CD4-positive, alpha-beta T cell (primary cell): ENCODE data around the gene ATG12. TPM values are rescaled to one million over a fixed set of nuclear protein-coding genes. Genes with fewer than 3 reads are reported as not detected.

ENCODE experiments used
- ATAC-seq: fragments of 200-7000 bp; cut with Tn5 transposase; one replicate; pipeline ENCODE4 v1.10.0; 2022; ENCODE audit warnings: mild to moderate bottlenecking; ENCODE audit not compliant: poor library complexity
- CTCF ChIA-PET: fragments of 350-600 bp; sonication (Branson Sonifier 250); formaldehyde crosslinking; loops from one replicate; lab custom pipeline; 2021; ENCODE audit warnings: antibody characterized with exemption, inconsistent platforms; lab: Charles Lee
- POLR2A ChIA-PET: fragments of 350-600 bp; sonication (Branson Sonifier 250); formaldehyde crosslinking; loops from one replicate; lab custom pipeline; 2021; ENCODE audit warnings: antibody characterized with exemption, inconsistent platforms; lab: Charles Lee
- DNase-seq, 14 experiments: peaks; one replicate each; pipeline ENCODE4 v3.0.0-alpha.2; 2013 to 2020; ENCODE audit warnings: mixed read lengths in 2 of 14
- H3K27ac ChIP-seq, 2 donors: one replicate each; pipeline versions ENCODE4 v1.5.1 to v1.7.0; 2013; ENCODE audit warnings: low read length in 2 of 2, low read depth in 1 of 2, mild to moderate bottlenecking in 1 of 2
- H3K27me3 ChIP-seq, 2 experiments: 1 replicate in 1 of 2; 2 replicates in 1 of 2; pipeline versions ENCODE4 v1.6.1 to v1.7.0; 2013; ENCODE audit warnings: low read length in 2 of 2, control low read depth in 1 of 2, mild to moderate bottlenecking in 1 of 2, moderate library complexity in 1 of 2; ENCODE audit not compliant: insufficient read depth in 2 of 2, control insufficient read depth in 1 of 2
- H3K36me3 ChIP-seq: one replicate; pipeline ENCODE4 v1.6.1; 2013; ENCODE audit warnings: low read length, control low read depth; ENCODE audit not compliant: insufficient read depth
- H3K4me1 ChIP-seq: one replicate; pipeline ENCODE4 v1.6.1; 2013; ENCODE audit warnings: low read length, control low read depth; ENCODE audit not compliant: insufficient read depth
- H3K4me3 ChIP-seq: one replicate; pipeline ENCODE4 v1.5.1; 2013; ENCODE audit warnings: mild to moderate bottlenecking, low read length, moderate library complexity
- H3K9me3 ChIP-seq, 2 experiments: 1 replicate in 1 of 2; 2 replicates in 1 of 2; pipeline versions ENCODE4 v1.6.1 to v1.7.0; 2013; ENCODE audit warnings: low read length in 2 of 2, mild to moderate bottlenecking in 2 of 2, control low read depth in 1 of 2, moderate library complexity in 1 of 2; ENCODE audit not compliant: control insufficient read depth in 1 of 2, insufficient read depth in 1 of 2
- H3K27ac Mint-ChIP-seq: one replicate; pipeline ENCODE4 v1.8.0; 2020; ENCODE audit warnings: mixed read lengths
- H3K27me3 Mint-ChIP-seq: one replicate; pipeline ENCODE4 v1.8.0; 2021; ENCODE audit warnings: mixed read lengths
- H3K36me3 Mint-ChIP-seq: one replicate; pipeline ENCODE4 v1.8.0; 2021; ENCODE audit warnings: low read depth, mixed read lengths
- H3K4me1 Mint-ChIP-seq: one replicate; pipeline ENCODE4 v1.8.0; 2021; ENCODE audit warnings: low read depth, mixed read lengths
- H3K4me3 Mint-ChIP-seq: one replicate; pipeline ENCODE4 v1.8.0; 2020; ENCODE audit warnings: mild to moderate bottlenecking, mixed read lengths
- H3K9me3 Mint-ChIP-seq: one replicate; pipeline ENCODE4 v1.8.0; 2020; ENCODE audit warnings: mixed read lengths
- intact Hi-C, 2 experiments: fragments of 100-400 bp; cut with DNase I in 1 of 2; cut with micrococcal nuclease in 1 of 2; formaldehyde crosslinking; loops; one replicate each; pipeline versions ENCODE4 v1.15.1 to v1.9.0; 2023 to 2025; cut with DNase I, micrococcal nuclease
- total RNA-seq, 174 experiments: library from RNA in 2 of 174; stranded (reverse) in 2 of 174; gene quantifications; one replicate each; pipeline ENCODE4 v1.2.3 and lab custom pipeline; 2021 to 2026
- TF ChIP-seq, protein P1 (sequence below): fragments of 200-600 bp; IDR thresholded peaks from one replicate; pipeline ENCODE4 v1.8.0; 2022; ENCODE audit warnings: antibody characterized with exemption, mild to moderate bottlenecking

The ATG12 gene
- total RNA-seq, 2 experiments from 2014 or later, result 61.0 to 62.2 TPM

DNA sequence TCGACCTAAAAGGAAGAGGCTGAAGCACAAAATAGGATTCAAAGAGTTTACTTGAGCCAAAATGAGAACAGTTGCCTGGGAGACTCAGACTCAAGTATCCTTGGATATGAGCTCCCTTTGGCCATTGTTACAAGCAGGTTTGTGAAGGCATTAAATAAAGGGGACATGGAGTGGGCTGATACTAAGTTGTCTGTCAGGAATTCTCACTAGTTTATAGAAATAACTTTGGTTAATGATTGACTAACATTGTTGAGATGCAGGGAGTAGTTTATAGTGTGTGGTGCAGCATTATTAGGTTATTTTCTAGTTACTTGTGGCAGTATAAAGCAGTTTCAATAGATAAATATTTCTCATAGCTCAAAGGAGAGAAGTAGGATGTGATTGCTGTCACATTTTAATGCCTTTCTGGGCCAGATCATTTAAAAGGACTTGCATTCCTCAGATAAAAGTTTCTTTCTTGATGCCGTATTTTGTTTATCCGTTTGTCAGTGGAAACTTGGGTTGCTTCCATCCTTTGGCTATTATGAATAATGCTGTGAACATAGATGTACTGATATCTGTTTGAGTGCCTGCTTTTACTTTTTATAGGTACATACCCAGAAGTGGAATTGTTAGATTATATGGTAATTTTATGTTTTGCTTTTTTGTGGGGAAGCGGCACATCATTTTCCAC, 9.5 kb upstream of the ATG12 start:
- H3K27ac ChIP-seq, result no peak overlapping the region
- no peaks in the 10 kb centered on the region for H3K36me3 ChIP-seq
- H3K9me3 ChIP-seq, result no peaks in the 10 kb centered on the region
- TF ChIP-seq, protein P1, sequence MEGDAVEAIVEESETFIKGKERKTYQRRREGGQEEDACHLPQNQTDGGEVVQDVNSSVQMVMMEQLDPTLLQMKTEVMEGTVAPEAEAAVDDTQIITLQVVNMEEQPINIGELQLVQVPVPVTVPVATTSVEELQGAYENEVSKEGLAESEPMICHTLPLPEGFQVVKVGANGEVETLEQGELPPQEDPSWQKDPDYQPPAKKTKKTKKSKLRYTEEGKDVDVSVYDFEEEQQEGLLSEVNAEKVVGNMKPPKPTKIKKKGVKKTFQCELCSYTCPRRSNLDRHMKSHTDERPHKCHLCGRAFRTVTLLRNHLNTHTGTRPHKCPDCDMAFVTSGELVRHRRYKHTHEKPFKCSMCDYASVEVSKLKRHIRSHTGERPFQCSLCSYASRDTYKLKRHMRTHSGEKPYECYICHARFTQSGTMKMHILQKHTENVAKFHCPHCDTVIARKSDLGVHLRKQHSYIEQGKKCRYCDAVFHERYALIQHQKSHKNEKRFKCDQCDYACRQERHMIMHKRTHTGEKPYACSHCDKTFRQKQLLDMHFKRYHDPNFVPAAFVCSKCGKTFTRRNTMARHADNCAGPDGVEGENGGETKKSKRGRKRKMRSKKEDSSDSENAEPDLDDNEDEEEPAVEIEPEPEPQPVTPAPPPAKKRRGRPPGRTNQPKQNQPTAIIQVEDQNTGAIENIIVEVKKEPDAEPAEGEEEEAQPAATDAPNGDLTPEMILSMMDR, result no peak
- Mint-ChIP-seq H3K27me3 (no peaks in the 10 kb centered on the region), H3K9me3 (no peaks in the 10 kb centered on the region), H3K4me1 (peaks cover 24% of the 10 kb centered on the region), H3K27ac (no peak overlapping the region), H3K4me3 (no peak overlapping the region), H3K36me3 (peaks cover 13% of the 10 kb centered on the region)
- no peak overlapping the region for H3K4me3 ChIP-seq
- intact Hi-C loops, result no loop called here
- DNase-seq, result no peak
- no peaks in the 10 kb centered on the region for H3K4me1 ChIP-seq
- H3K27me3 ChIP-seq, result no peaks in the 10 kb centered on the region
- ChIA-PET POLR2A (no interaction called here), CTCF (no interaction called here)
- no peak for ATAC-seq

- DNase-seq, result no peak
- Mint-ChIP-seq H3K4me1 (peaks cover 36% of the 10 kb centered on the region), H3K36me3 (peaks cover 11% of the 10 kb centered on the region), H3K4me3 (no peak overlapping the region), H3K27me3 (no peaks in the 10 kb centered on the region), H3K27ac (no peak overlapping the region), H3K9me3 (no peaks in the 10 kb centered on the region)
- TF ChIP-seq, protein P1, result no peak
- ChIA-PET CTCF (no interaction called here), POLR2A (no interaction called here)
- no peaks in the 10 kb centered on the region for H3K9me3 ChIP-seq
- H3K27ac ChIP-seq, result no peak overlapping the region
- no peaks in the 10 kb centered on the region for H3K4me1 ChIP-seq
- H3K4me3 ChIP-seq, result no peak overlapping the region
- H3K36me3 ChIP-seq, result no peaks in the 10 kb centered on the region
- ATAC-seq, result no peak
- intact Hi-C loops, result loop anchor here in 1 of 2 experiments (10.0 kb wide), 1 partner anchor 305 kb away; the partner anchor contains the start of gene FEM1C
- H3K27me3 ChIP-seq, result no peaks in the 10 kb centered on the region
Observed at GRCh38 chr5:115849258-115849798, 8.0 kb upstream of the ATG12 start.

- ChIA-PET CTCF (no interaction called here), POLR2A (no interaction called here)
- no peak for ATAC-seq
- no peaks in the 10 kb centered on the region for H3K9me3 Mint-ChIP-seq
- no peaks in the 10 kb centered on the region for H3K27me3 ChIP-seq
- H3K36me3 Mint-ChIP-seq, result peaks cover 4% of the 10 kb centered on the region
- H3K27ac Mint-ChIP-seq, result no peak overlapping the region
- TF ChIP-seq, protein P1, result no peak
- H3K4me3 Mint-ChIP-seq, result no peak overlapping the region
- peaks cover 48% of the 10 kb centered on the region for H3K4me1 Mint-ChIP-seq
- intact Hi-C loops, result loop anchor here in 1 of 2 experiments (10.0 kb wide), 1 partner anchor 302 kb away; the partner anchor contains the start of gene FEM1C
- H3K9me3 ChIP-seq, result no peaks in the 10 kb centered on the region
- no peak overlapping the region for H3K4me3 ChIP-seq
- DNase-seq, result no peak
- H3K27me3 Mint-ChIP-seq, result no peaks in the 10 kb centered on the region
- peaks cover 7% of the 10 kb centered on the region for H3K4me1 ChIP-seq
- H3K27ac ChIP-seq, result no peak overlapping the region
- no peaks in the 10 kb centered on the region for H3K36me3 ChIP-seq
Observed at GRCh38 chr5:115847290-115847689, 5.9 kb upstream of the ATG12 start.
